ENCODE results near the gene MORN3. TPM values are rescaled to one million over a fixed set of nuclear protein-coding genes. Genes with fewer than 3 reads are reported as not detected.
"Not testable (repeated sequence)": the region's sequence is repeated elsewhere in the genome, so short reads cannot be mapped to it uniquely, and the experiment has no call there.

The MORN3 gene
- total and polyA plus RNA-seq, 4 donors: 2.4 to 5.8 (median 3.0) TPM

DNA sequence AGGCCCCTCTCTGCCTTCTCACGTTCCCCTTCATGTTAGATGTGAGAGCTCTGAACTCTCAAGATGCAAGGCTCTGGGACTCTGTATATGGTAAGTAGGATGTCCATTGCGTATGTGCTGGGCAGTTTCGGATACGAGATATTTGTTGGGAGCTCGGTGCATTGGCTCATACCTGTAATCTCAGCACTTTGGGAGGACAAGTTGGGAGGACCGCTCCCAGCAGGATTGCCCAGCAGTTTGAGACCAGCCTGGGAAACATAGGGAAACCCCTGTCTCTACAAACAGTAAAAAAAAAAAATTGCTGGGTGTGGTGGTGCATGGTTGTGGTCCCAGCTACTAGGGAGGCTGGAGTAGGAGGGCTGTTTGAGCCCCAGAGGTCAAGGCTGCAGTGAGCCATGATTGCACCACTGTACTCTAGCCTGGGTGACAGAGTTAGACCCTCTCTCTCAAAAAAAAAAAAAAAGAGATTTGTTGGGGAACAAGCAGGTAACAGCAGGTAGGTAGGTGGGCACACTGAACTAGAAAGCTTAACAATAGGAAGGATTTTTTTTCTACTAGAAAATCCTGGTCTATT is 46.5 kb upstream of the MORN3 start:
- no peak overlapping the region for H3K9ac ChIP-seq (ENCODE audit: insufficient read depth in 1 of 2, low read length in 2 of 2)
- H3K9me3 ChIP-seq (ENCODE audit: control insufficient read depth in 4 of 4, insufficient read depth in 3 of 4, low read length in 3 of 4): peaks cover 0 to 2% (median 0%) of the 10 kb centered on the region in 4 donors
- H3K4me3 ChIP-seq: no peak overlapping the region
- no peaks in the 10 kb centered on the region for H3K36me3 ChIP-seq (ENCODE audit: control insufficient read depth in 4 of 4, insufficient read depth in 4 of 4, low read length in 4 of 4)
- H3K27ac ChIP-seq (ENCODE audit: low read depth in 1 of 2, low read length in 1 of 2): no peak overlapping the region
- WGBS, 2 donors: 80 to 82% methylated on average over 6 of the region's 6 CpGs
- TF ChIP-seq, protein P1, sequence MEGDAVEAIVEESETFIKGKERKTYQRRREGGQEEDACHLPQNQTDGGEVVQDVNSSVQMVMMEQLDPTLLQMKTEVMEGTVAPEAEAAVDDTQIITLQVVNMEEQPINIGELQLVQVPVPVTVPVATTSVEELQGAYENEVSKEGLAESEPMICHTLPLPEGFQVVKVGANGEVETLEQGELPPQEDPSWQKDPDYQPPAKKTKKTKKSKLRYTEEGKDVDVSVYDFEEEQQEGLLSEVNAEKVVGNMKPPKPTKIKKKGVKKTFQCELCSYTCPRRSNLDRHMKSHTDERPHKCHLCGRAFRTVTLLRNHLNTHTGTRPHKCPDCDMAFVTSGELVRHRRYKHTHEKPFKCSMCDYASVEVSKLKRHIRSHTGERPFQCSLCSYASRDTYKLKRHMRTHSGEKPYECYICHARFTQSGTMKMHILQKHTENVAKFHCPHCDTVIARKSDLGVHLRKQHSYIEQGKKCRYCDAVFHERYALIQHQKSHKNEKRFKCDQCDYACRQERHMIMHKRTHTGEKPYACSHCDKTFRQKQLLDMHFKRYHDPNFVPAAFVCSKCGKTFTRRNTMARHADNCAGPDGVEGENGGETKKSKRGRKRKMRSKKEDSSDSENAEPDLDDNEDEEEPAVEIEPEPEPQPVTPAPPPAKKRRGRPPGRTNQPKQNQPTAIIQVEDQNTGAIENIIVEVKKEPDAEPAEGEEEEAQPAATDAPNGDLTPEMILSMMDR (IDR thresholded peaks at IDR 0.05; ENCODE audit: control extremely low read depth, extremely low read depth): no peak
- DNase-seq (no peak), ATAC-seq (ENCODE audit: insufficient read depth, low FRiP score) (no peak)
- peaks cover 0 to 24% (median 12%) of the 10 kb centered on the region in 5 donors for H3K4me1 ChIP-seq (ENCODE audit: control insufficient read depth in 5 of 5, insufficient read depth in 5 of 5, low read length in 5 of 5)
- no peaks in the 10 kb centered on the region for H3K27me3 ChIP-seq (ENCODE audit: control insufficient read depth in 3 of 3, insufficient read depth in 3 of 3, low read length in 2 of 3)

DNA sequence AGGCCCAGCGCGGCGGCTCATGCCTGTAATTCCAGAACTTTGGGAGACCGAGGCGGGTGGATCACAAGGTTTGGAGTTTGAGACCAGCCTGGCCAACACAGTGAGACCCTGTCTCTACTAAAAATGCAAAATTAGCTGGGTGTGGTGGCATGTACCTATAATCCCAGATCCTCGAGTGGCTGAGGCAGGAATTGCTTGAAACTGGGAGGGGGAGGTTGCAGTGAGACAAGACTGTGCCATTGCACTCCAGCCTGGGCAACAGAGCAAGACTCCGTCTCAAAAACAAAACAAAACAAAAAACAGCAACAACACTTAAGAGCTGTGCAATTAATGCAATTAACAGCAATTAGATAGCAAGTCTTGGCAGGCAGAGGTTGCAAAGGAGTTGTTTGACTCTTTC is 45.6 kb upstream of the MORN3 start:
- not testable (repeated sequence) for H3K36me3 ChIP-seq (ENCODE audit: control insufficient read depth in 4 of 4, insufficient read depth in 4 of 4, low read length in 4 of 4); ATAC-seq (ENCODE audit: insufficient read depth, low FRiP score); H3K9me3 ChIP-seq (ENCODE audit: control insufficient read depth in 4 of 4, insufficient read depth in 3 of 4, low read length in 3 of 4); H3K27me3 ChIP-seq (ENCODE audit: control insufficient read depth in 3 of 3, insufficient read depth in 3 of 3, low read length in 2 of 3); H3K9ac ChIP-seq (ENCODE audit: insufficient read depth in 1 of 2, low read length in 2 of 2); DNase-seq; H3K27ac ChIP-seq (ENCODE audit: low read depth in 1 of 2, low read length in 1 of 2); H3K4me3 ChIP-seq
- WGBS, 2 donors: 95 to 97% methylated on average over 7 of the region's 7 CpGs
- peaks cover 0 to 17% (median 8%) of the 10 kb centered on the region in 5 donors for H3K4me1 ChIP-seq (ENCODE audit: control insufficient read depth in 5 of 5, insufficient read depth in 5 of 5, low read length in 5 of 5)

- Histone ChIP-seq H3K4me3 (no peak overlapping the region), H3K4me1 (ENCODE audit: control insufficient read depth in 5 of 5, insufficient read depth in 5 of 5, low read length in 5 of 5) (peaks cover 0 to 17% (median 8%) of the 10 kb centered on the region in 5 donors), H3K27me3 (ENCODE audit: control insufficient read depth in 3 of 3, insufficient read depth in 3 of 3, low read length in 2 of 3) (no peaks in the 10 kb centered on the region), H3K9me3 (ENCODE audit: control insufficient read depth in 4 of 4, insufficient read depth in 3 of 4, low read length in 3 of 4) (peaks cover 0 to 1% (median 0%) of the 10 kb centered on the region in 4 donors), H3K36me3 (ENCODE audit: control insufficient read depth in 4 of 4, insufficient read depth in 4 of 4, low read length in 4 of 4) (no peaks in the 10 kb centered on the region), H3K27ac (ENCODE audit: low read depth in 1 of 2, low read length in 1 of 2) (peak overlapping the region; percentile 13 to 47), H3K9ac (ENCODE audit: insufficient read depth in 1 of 2, low read length in 2 of 2) (no peak overlapping the region)
- WGBS, 2 donors: 42 to 71% methylated on average over 6 of the region's 6 CpGs
- DNase-seq: peak in 1 of 3 donors; percentile 19
- ATAC-seq (ENCODE audit: insufficient read depth, low FRiP score): no peak
- TF ChIP-seq, protein P1 (IDR thresholded peaks at IDR 0.05; ENCODE audit: control extremely low read depth, extremely low read depth): no peak
These were observed 44.3 kb upstream of the MORN3 start for GRCh38 chr12:121713793-121714192.

DNA sequence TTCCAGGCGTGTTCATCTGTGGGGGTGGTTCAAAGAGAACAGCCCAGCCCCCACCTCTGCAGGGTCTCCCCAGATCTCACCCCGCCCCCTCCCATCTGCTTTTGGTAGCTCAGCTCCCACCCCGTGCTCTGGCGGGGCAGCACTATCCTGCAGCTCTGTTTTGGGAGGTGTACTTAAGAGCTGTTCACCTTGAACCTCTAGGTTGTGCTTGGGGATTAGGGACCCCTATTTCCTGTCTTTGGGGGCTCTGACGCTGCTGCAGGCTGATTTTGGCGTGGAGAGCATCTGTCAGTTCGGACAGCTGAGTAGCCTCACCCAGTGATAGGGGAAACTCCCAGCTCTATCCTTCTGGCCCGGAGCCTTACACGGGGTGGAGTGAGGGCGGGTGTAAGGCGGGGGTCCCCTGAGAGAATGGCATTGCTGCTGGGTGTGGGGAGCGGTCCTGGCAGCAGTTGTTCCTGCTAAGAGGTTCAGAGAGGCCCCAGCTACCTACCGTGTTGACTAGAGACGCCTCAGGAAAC is 43.9 kb upstream of the MORN3 start:
- ATAC-seq (ENCODE audit: insufficient read depth, low FRiP score) (no peak), DNase-seq (peak; percentile 58 to 65 (median 62))
- TF ChIP-seq, protein P1 (IDR thresholded peaks at IDR 0.05; ENCODE audit: control extremely low read depth, extremely low read depth): no peak
- Histone ChIP-seq H3K27me3 (ENCODE audit: control insufficient read depth in 3 of 3, insufficient read depth in 3 of 3, low read length in 2 of 3) (no peaks in the 10 kb centered on the region), H3K9me3 (ENCODE audit: control insufficient read depth in 4 of 4, insufficient read depth in 3 of 4, low read length in 3 of 4) (no peaks in the 10 kb centered on the region), H3K36me3 (ENCODE audit: control insufficient read depth in 4 of 4, insufficient read depth in 4 of 4, low read length in 4 of 4) (no peaks in the 10 kb centered on the region), H3K27ac (ENCODE audit: low read depth in 1 of 2, low read length in 1 of 2) (peak overlapping the region; percentile 78 to 90), H3K4me1 (ENCODE audit: control insufficient read depth in 5 of 5, insufficient read depth in 5 of 5, low read length in 5 of 5) (peaks cover 0 to 17% (median 8%) of the 10 kb centered on the region in 5 donors), H3K9ac (ENCODE audit: insufficient read depth in 1 of 2, low read length in 2 of 2) (peak overlapping the region in 1 of 2 donors; percentile 46), H3K4me3 (peak overlapping the region; percentile 86)
- 14 to 22% methylated on average over 14 of the region's 14 CpGs for WGBS, 2 donors
